IMR-90 (cell line): ENCODE data around the gene TFPI. TPM values are rescaled to one million over a fixed set of nuclear protein-coding genes. Genes with fewer than 3 reads are reported as not detected.
"Not testable (repeated sequence)": the region's sequence is repeated elsewhere in the genome, so short reads cannot be mapped to it uniquely, and the experiment has no call there.

Source experiments
- ATAC-seq: fragments of 200-7000 bp; cut with Tn5 transposase; 2 replicates; pipeline ENCODE4 v1.9.1; 2020; ENCODE audit warnings: low read depth, mild to moderate bottlenecking, moderate library complexity
- BruUV-seq: library from RNA; stranded (reverse); fragments of 400-500 nt; replicated peaks from 2 replicates; lab custom pipeline; 2021; lab: Mats Ljungman, UMichigan
- CTCF ChIA-PET: fragments of 300-600 bp; formaldehyde crosslinking; extraction: SDS; loops from one replicate; lab custom pipeline; 2021; ENCODE audit warnings: antibody characterized with exemption; lab: Yijun Ruan, JAX
- POLR2A ChIA-PET: fragments of 300-600 bp; sonication (Branson Sonifier 250); formaldehyde crosslinking; loops from one replicate; lab custom pipeline; 2022; ENCODE audit warnings: antibody characterized with exemption; ENCODE audit not compliant: unreplicated experiment; lab: Charles Lee
- DNase-seq: peaks from one replicate; pipeline ENCODE4 v3.0.0; 2013
- H2AFZ ChIP-seq: replicated peaks from 2 replicates; pipeline ENCODE3; 2013; ENCODE audit warnings: low read length, mild to moderate bottlenecking; ENCODE audit not compliant: poor library complexity
- H2AK5ac ChIP-seq: 2 replicates; pipeline ENCODE4 v1.6.1; 2013; ENCODE audit warnings: low read depth, low read length, inconsistent platforms
- H2AK9ac ChIP-seq: replicated peaks from 2 replicates; pipeline ENCODE3; 2013; ENCODE audit warnings: mild to moderate bottlenecking, low read depth, low read length, moderate library complexity; ENCODE audit not compliant: poor library complexity
- H2BK120ac ChIP-seq: 2 replicates; pipeline ENCODE4 v1.6.1; 2013; ENCODE audit warnings: low read depth, low read length, inconsistent platforms
- H2BK15ac ChIP-seq: 3 replicates; pipeline ENCODE4 v1.6.1; 2013; ENCODE audit warnings: low read depth, low read length, inconsistent platforms
- H2BK20ac ChIP-seq: 2 replicates; pipeline ENCODE4 v1.6.1; 2013; ENCODE audit warnings: low read depth, mild to moderate bottlenecking, inconsistent platforms, low read length, moderate library complexity
- H2BK5ac ChIP-seq: 2 replicates; pipeline ENCODE4 v1.6.1; 2013; ENCODE audit warnings: mild to moderate bottlenecking, low read depth, low read length, inconsistent platforms; ENCODE audit not compliant: poor library complexity, severe bottlenecking
- H3K14ac ChIP-seq: replicated peaks from 2 replicates; pipeline ENCODE4 v1.6.1; 2013; ENCODE audit warnings: low read depth, low read length, inconsistent platforms
- H3K18ac ChIP-seq: 2 replicates; pipeline ENCODE4 v1.6.1; 2013; ENCODE audit warnings: low read depth, low read length, control low read depth
- H3K23ac ChIP-seq: 2 replicates; pipeline ENCODE4 v1.6.1; 2013; ENCODE audit warnings: low read depth, low read length, inconsistent platforms
- H3K27ac ChIP-seq: 2 replicates; pipeline ENCODE4 v1.5.1; 2013; ENCODE audit warnings: mild to moderate bottlenecking, control low read depth, low read length; ENCODE audit not compliant: insufficient read depth
- H3K27me3 ChIP-seq: 2 replicates; pipeline ENCODE4 v1.6.1; 2013; ENCODE audit warnings: low read length; ENCODE audit not compliant: control insufficient read depth, insufficient read depth
- H3K36me3 ChIP-seq: 2 replicates; pipeline ENCODE4 v1.6.1; 2013; ENCODE audit warnings: low read length, mixed read lengths; ENCODE audit not compliant: control insufficient read depth, insufficient read depth
- H3K4ac ChIP-seq: 2 replicates; pipeline ENCODE4 v1.6.1; 2013; ENCODE audit warnings: low read depth, low read length, inconsistent platforms
- H3K4me1 ChIP-seq: 2 replicates; pipeline ENCODE4 v1.6.1; 2013; ENCODE audit warnings: low read length, mixed read lengths; ENCODE audit not compliant: control insufficient read depth, insufficient read depth
- H3K4me2 ChIP-seq: 2 replicates; pipeline ENCODE4 v1.6.1; 2013; ENCODE audit warnings: low read depth, mild to moderate bottlenecking, control low read depth, low read length, moderate library complexity
- H3K4me3 ChIP-seq: 2 replicates; pipeline ENCODE4 v1.5.1; 2013; ENCODE audit warnings: low read depth, mild to moderate bottlenecking, control low read depth, low read length, moderate library complexity; ENCODE audit not compliant: insufficient read depth
- H3K56ac ChIP-seq: 2 replicates; pipeline ENCODE4 v1.6.1; 2013; ENCODE audit warnings: low read length, inconsistent platforms; ENCODE audit not compliant: insufficient read depth; ENCODE audit errors: extremely low read depth
- H3K79me1 ChIP-seq, 2 experiments: 2 replicates each; pipeline ENCODE4 v1.6.1; 2013; ENCODE audit warnings: low read length in 2 of 2, inconsistent platforms in 1 of 2, low read depth in 1 of 2
- H3K9ac ChIP-seq: 2 replicates; pipeline ENCODE4 v1.6.1; 2013; ENCODE audit warnings: low read depth, low read length, control low read depth
- H3K9me1 ChIP-seq: 2 replicates; pipeline ENCODE4 v1.6.1; 2013; ENCODE audit warnings: low read length, inconsistent platforms; ENCODE audit not compliant: insufficient read depth
- H3K9me3 ChIP-seq: 2 replicates; pipeline ENCODE4 v1.6.1; 2013; ENCODE audit warnings: low read length; ENCODE audit not compliant: control insufficient read depth, insufficient read depth
- H4K20me1 ChIP-seq: 2 replicates; pipeline ENCODE4 v1.6.1; 2013; ENCODE audit warnings: low read length, inconsistent platforms; ENCODE audit not compliant: insufficient read depth
- H4K5ac ChIP-seq: 2 replicates; pipeline ENCODE4 v1.6.1; 2013; ENCODE audit warnings: mild to moderate bottlenecking, low read depth, low read length, control low read depth
- H4K8ac ChIP-seq, 2 experiments: 2 replicates each; pipeline ENCODE4 v1.6.1; 2013; ENCODE audit warnings: low read depth in 2 of 2, low read length in 2 of 2, control low read depth in 1 of 2, inconsistent platforms in 1 of 2
- H4K91ac ChIP-seq: 2 replicates; pipeline ENCODE4 v1.6.1; 2013; ENCODE audit warnings: low read depth, low read length, inconsistent platforms; ENCODE audit not compliant: insufficient read depth
- WGBS, 2 experiments: methylation state at CpG; one replicate each; pipeline versions ENCODE4 v1.1.5 to v1.1.7; 2013; ENCODE audit warnings: missing lambda C conversion rate in 2 of 2; ENCODE audit not compliant: insufficient read length in 1 of 2; ENCODE audit errors: extremely low coverage in 2 of 2; 5-methylcytosine and 5-hydroxymethylcytosine counted together
- dilution Hi-C: fragments of 300-500 bp; cut with HindIII; formaldehyde crosslinking; loops from one replicate; pipeline ENCODE4 v1.14.3; 2018; ENCODE audit warnings: low sequenced_read_pairs; ENCODE audit not compliant: unreplicated experiment
- in situ Hi-C: fragments of 300-500 bp; cut with MboI; formaldehyde crosslinking; loops from 3 replicates; pipeline ENCODE4 v1.14.3; 2019; ENCODE audit warnings: low sequenced_read_pairs, inconsistent platforms, mixed read lengths
- intact Hi-C: fragments of 100-400 bp; cut with micrococcal nuclease; formaldehyde crosslinking; loops from 2 replicates; pipeline ENCODE4 v1.10.0; 2022
- polyA plus RNA-seq, 3 experiments: library from polyadenylated mRNA; depleted of rRNA; stranded (reverse); fragments of >200 nt; gene quantifications; 2 replicates each; pipeline ENCODE4 v1.2.3, GENCODE V29; 2012; ENCODE audit warnings: low replicate concordance in 1 of 3
- total RNA-seq: library from RNA; depleted of rRNA; stranded (reverse); fragments of >200 nt; gene quantifications from 2 replicates; pipeline ENCODE4 v1.2.3, GENCODE V29; 2012

Gene TFPI
- total and polyA plus RNA-seq, 2 of the 4 experiments (the other 2 are of a cell fraction) = 33.9 to 83.0 TPM

DNA sequence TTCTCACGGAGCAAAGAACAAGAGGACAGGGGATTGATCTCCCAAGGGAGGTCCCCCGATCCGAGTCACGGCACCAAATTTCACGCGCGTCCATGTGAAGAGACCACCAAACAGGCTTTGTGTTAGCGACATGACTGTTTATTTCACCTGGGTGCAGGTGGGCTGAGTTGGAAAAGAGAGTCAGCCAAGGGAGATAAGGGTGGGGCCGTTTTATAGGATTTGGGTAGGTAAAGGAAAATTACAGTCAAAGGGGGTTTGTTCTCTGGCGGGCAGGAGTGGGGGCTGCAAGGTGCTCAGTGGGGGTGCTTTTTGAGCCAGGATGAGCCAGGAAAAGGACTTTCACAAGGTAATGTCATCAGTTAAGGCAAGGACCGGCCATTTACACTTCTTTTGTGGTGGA, 11.4 kb upstream of the TFPI start:
- WGBS, 2 experiments = 99% methylated on average over 7 of the region's 11 CpGs; no CpG with 5 or more reads in 1 of the 2 experiments
- H2AFZ ChIP-seq, BruUV-seq, H4K91ac ChIP-seq, H3K14ac ChIP-seq, H3K27ac ChIP-seq, H2BK15ac ChIP-seq, H3K18ac ChIP-seq, H3K36me3 ChIP-seq, dilution Hi-C loops, H2BK5ac ChIP-seq, intact Hi-C loops, POLR2A ChIA-PET, H4K5ac ChIP-seq, H3K56ac ChIP-seq, H3K4me3 ChIP-seq, H3K79me1 ChIP-seq, H3K23ac ChIP-seq, H3K4me2 ChIP-seq, H2AK9ac ChIP-seq, H2BK120ac ChIP-seq, CTCF ChIA-PET, H3K9me1 ChIP-seq, DNase-seq, H3K27me3 ChIP-seq, H4K20me1 ChIP-seq, H3K9me3 ChIP-seq, H4K8ac ChIP-seq, H2BK20ac ChIP-seq, ATAC-seq, in situ Hi-C loops, H2AK5ac ChIP-seq, H3K4ac ChIP-seq, H3K4me1 ChIP-seq, H3K9ac ChIP-seq: not testable (repeated sequence)

DNA sequence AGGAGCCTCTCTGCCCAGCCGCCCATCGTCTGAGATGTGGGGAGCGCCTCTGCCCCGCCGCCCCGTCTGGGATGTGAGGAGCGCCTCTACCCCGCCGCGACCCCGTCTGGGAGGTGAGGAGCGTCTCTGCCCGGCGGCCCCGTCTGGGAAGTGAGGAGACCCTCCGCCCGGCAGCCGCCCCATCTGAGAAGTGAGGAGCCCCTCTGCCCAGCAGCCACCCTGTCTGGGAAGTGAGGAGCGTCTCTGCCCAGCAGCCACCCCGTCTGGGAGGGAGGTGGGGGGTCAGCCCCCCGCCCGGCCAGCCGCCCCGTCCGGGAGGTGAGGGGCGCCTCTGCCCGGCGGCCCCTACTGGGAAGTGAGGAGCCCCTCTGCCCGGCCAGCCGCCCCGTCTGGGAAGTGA, 2.3 kb upstream of the TFPI start:
- H3K9me1 ChIP-seq, ATAC-seq, in situ Hi-C loops, H3K36me3 ChIP-seq, H3K9me3 ChIP-seq, H2AK5ac ChIP-seq, H3K4me2 ChIP-seq, H3K27ac ChIP-seq, H2AK9ac ChIP-seq, DNase-seq, H3K56ac ChIP-seq, CTCF ChIA-PET, H3K14ac ChIP-seq, H3K4ac ChIP-seq, H3K9ac ChIP-seq, H4K8ac ChIP-seq, H3K18ac ChIP-seq, H3K4me1 ChIP-seq, BruUV-seq, H3K4me3 ChIP-seq, POLR2A ChIA-PET, H4K20me1 ChIP-seq, H3K23ac ChIP-seq, H2BK20ac ChIP-seq, H2BK120ac ChIP-seq, H3K27me3 ChIP-seq, dilution Hi-C loops, H2BK15ac ChIP-seq, H4K5ac ChIP-seq, intact Hi-C loops, H2BK5ac ChIP-seq, H3K79me1 ChIP-seq, H4K91ac ChIP-seq, H2AFZ ChIP-seq: not testable (repeated sequence)
- no CpG with 5 or more reads among the region's 31 CpGs for WGBS, 2 experiments
